Stimulated activated CD8-positive, alpha-beta memory T cell treated with anti-CD3 and anti-CD28 coated beads, Interleukin-7, amount 100 ng/mL, for 24 hours (primary cell): ENCODE results near the gene SAMD14.

ENCODE experiments used
- DNase-seq: peaks from one replicate; pipeline ENCODE4 v3.0.0-alpha.2; 2020; ENCODE audit warnings: low read depth

SAMD14 gene

DNA sequence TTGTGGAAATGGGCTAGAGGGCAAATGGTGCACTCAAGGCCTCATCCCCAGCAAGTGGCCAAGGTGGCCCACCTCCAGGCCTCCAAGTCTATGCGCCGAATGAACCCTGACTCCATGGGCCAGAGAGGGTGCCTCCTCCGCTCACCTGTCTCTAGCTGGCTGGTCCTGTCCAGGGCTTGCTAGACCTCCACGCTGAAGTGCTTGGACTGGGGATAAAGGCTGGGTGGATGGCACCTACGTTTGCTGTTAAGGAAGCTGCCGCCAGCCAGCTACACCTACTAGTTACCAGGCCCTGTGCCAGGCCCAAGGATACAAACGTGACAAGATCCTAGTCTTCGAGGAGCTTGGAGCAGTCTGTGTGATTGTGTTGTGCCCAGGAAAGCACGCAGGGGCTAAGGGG is 35.1 kb upstream of the SAMD14 start:
- DNase-seq = no peak

DNA sequence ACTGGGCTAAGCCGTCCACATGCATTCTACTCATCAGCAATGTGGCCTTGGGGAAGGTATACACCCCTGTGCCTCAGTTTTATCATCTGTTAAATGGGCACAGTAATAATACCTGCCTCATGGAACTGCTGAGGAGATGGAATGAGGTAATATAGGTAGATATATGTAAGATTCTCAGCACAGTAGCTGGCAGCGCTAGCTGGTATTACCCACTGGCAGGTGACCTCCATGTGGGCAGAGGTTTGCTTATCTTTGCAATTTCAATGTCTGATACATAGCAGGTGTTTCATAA is 34.7 kb upstream of the SAMD14 start:
- no peak for DNase-seq

DNA sequence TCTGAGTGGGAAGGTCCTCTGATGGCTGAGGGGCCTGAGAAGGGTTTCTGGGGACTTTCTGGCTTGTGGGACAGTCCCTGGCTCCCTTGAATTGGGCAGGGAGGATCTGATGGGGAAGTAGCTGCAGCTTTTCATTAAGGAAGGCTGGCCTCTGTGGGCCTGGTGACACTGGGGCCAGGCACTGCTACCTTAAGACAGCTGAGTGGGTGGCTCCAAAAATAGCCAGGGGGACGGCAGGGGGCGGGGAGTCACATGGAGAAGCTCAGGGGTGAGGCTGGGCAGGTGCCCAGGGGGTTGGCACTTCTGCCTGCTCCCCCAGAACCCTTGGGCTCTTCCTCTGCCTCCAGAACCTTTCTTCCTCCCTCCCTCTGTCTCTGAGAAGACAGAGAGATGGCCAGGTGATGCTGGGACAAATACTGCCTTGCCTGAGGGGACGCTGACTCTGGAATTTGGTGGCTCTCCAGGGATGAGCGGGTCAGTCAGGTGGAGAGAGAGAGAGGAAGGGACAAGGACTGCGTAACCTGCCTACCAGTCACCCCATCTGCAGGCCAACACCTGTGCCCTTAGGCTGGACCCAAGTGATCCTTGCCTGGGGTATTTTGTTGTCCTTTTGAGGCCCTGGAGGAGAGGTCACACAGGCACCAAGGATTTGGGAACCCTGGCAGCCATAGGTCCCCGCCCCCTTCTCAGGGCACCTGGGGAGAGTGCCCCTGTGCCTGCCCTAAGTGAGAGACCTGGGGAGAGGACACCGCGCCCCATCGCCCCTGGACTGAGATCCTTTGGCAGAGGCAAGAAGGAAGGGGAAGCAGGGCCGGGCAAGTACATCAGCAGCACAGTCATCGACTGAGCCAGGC is 34.1 kb upstream of the SAMD14 start:
- no peak for DNase-seq

DNA sequence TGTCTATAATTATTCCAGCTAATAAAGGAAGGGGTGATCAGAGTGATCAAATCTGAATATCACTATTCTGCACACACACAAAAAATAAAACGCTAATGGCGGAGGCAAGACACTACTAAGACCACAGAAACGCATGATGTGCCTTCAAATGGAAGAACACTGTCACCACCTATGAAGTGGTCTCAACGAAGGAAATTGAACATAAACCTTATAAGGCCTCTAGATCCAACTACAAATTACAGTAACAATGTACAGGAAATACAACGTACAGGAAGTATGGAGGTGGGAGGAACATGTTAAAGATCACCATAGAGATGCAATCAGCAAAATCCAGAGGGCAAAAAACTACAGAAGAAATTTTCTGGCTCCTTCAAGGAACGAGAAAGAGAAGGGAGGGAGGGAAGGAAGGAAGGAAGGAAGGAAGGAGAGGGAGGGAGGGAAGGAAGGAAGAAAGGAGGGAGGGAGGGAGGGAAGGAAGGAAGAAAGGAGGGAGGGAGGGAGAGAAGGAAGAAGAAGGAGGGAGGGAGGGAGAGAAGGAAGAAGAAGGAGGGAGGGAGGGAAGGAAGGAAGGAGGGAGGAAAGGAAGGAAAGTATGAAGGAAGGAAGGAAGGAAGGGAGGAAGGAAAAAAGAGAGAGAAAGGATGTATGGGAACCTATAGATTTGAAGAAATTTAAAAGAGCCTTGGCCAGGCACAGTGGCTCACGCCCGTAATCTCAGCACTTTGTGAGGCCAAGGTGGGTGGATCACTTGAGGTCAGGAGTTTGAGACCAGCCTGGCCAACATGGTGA is 32.7 kb upstream of the SAMD14 start:
- no peak for DNase-seq

DNA sequence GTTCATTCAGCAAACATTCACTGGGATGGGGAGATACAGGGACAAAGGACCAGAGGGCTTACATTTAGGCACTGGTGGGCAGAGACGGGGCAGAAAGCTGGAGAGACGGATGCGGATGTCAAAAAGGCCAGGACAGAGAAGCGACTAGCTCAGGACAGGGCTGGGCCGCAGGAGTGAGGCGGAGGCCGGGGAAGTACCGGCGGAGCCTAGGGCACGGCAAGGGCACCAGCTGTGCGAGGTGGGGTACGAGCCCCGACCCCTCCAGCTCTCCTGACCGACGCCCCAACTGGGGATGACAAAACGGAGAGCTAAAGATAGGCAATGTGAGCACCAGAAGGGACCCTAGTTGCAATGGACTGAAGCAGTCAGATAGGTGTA is 31.9 kb upstream of the SAMD14 start:
- no peak for DNase-seq

DNA sequence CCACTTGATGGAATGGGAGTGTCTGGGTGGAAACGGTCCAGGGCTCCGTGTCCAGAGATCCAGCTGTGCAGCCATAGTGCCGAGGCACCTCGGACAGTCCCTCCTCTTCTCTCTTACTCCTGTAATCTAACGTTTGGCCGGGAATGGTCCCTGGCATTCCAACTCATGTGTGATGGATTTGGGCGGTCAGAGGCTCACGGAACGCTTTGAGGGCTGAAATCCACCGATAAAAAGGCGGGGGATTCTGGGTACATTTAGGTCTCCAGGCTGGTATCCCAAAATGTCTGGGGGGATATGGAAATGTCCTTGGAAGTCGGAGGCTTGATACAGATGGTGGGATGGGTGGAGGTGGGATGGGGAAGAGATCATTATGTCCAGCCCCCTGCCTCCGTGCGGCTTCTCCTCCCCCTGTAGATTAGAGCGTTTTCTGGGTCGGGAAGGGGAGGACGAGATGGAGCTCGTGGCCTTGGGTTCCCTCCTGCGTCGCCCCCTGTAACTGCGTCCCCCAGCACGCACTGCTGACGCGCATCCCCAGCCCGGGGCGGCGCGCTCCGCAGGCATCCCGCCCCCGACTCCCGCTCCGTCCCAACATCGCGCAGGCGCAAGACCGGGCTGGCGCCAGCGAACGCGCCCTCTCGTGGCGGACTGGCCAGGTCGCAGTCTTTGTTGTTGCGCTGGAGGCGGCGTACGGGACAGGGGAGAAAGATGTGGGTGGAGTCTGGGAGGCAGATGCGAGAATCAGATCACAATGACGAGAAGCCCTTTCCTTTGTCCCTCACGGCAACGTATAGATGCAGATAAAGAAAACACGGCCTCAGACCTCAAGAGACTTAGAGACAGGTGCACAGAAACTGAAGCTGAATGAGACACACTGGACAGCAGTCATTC is 31.3 kb upstream of the SAMD14 start:
- DNase-seq = peak; percentile 90

DNA sequence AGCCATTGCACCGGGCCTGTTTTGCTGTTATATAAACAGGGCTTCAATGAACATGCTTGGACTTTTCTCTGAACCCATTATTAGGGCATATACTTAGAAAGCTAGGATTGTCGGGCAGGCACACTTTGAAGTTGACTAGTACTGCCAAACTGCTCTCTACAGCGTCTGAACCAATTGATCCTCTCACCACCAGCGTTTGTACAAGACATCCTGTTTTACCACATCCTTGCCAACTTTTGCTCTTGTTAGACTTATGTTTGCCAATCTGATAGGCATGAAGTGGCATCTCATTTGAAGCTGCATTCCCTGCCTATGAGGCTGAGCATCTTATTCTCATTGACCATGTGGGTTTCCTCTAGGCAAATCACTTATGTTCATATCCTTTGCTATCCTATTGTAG is 27.9 kb upstream of the SAMD14 start:
- DNase-seq = no peak

DNA sequence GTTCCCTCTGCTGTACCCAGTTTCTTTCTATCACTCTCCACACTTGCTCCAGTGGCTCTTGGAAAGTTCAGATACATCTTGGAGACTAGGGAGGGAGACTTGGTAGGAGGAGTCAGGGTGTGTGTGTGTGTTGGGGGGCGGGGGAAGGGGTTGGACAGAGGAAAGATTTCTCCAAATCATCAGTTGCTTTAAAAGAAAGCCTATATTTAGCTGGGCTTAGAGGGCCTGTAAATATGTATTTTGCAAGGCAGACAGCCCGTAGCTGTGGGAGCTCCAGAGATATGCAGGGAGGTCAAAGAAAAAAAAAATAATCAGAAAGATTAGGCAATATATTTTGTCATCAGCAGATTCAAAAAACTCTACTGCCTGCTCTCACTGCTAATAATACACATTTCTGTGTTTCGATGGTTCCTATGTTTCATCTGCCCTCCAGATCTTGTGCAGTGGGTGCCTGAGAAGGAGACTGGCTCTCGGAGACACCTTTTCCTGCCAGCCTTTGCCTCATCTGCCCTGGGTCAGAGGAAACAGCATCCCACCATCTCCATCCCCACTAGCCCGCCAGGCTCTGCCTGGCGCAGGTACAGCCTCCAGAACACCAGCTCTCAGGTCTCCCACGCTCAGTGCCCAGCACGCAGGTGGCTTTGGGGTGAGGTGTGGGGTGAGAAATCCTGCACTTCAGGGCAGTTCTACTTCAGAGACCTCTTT is 25.3 kb upstream of the SAMD14 start:
- no peak for DNase-seq

DNA sequence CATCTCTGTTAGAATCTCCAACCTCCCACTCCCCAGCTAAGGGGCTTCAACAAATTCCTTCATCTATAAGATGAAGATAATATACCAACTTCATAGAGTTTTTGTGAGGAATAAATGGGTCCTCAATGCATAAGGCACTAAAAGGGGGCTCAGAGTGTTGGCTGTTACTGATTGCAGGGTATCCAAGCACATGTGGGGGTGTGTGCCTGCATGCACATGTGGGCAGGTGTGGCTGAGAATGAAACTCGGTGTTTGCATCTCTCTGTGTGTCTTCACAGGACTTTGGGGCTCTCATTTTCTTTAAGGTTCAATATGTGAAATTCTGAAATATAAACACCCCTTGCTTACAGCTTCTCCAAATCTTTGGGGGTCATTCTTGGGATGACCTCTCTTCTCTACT is 24.6 kb upstream of the SAMD14 start:
- DNase-seq = no peak

DNA sequence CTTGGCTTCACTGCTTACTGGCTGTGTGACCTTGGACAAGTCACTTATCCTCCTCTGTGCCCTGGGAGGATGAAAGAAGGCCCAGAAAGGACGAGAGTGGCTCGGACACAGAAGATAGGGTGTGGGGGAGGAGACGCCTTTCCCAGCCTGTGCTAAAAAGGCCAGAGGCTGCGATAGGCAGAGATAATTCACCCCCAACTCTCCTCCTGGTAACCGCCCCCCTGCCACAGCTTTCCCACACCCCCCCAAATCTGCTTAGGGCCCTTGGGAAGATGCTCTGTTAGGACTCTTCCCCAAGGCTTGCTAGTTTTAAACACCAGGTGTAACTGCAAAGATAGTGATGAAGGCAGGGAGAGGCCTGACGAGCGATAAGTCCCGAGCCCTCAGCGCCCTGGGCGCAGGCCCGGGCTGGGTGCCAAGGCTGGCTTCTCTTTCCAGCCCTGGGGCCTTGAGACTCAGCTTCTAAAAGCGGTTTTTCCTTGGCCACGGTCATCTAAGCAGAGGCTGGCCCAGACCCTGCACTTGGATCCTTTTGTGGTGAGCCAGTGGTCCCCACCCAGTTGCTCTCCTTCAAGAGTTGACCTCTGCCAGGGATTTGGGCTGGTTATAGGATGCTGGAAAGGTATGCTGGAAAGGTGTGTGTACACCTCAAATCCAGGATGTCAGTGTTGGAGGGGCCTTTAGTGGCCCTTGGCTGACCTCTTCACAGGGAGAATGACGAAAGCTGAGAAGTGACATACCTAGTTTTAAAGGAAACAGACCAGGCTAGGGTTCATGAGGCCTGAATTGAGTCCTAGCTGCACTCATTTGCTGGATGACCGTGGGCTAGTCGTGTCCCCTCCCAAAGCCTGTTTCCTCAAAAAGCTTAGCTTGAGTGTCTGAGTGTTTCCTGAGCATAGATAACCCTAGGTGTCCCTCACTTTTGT is 24.0 kb upstream of the SAMD14 start:
- DNase-seq = no peak

DNA sequence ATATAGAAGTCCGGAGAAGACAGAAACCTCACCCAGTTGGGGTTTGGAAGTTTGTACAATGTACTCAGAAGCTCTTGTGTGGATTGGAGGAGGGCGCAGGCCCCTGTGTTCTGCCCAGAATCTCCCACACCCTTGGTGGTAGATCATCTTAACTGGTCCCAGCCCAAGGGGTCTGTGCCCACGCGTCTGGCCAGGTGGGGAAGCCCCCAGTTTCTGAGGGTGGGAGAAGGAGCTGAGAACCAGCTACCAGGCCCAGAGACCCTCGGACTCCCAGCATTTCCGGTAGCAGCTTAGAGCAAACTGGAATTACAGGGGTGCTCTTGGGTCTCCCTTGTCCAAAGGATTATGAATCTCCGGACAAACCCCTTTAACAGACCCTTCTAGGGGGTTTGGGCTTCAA is 22.8 kb upstream of the SAMD14 start:
- DNase-seq = no peak

DNA sequence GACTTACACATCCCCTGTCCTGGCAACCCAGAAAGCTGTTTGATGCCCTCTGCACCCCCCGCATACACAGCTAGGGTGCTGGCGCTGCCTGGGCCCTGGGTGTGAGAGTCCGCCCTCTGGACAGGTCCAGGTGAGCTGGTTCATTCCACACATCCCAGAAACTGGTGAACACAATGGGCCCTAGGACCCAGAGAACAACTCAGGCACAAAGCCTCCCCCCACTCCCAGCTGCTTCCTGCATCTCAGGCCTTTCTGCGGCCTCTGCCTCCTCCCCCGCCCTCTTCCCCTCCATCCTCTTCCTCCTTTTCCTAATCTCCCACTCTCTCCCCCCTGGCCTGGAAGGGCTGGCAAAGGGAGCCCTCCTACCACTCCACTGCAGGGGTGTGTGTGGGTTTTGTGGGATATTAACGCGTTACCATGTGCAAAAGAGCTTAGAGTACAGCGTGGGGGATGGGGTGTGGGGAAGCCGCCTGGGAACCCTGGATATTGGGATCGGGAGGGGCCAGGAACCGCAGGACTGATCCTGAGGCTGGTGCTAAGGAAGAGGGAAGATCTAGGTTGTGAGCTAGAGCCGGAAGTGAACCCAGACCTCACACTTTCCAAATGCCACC is 22.1 kb upstream of the SAMD14 start:
- no peak for DNase-seq

DNA sequence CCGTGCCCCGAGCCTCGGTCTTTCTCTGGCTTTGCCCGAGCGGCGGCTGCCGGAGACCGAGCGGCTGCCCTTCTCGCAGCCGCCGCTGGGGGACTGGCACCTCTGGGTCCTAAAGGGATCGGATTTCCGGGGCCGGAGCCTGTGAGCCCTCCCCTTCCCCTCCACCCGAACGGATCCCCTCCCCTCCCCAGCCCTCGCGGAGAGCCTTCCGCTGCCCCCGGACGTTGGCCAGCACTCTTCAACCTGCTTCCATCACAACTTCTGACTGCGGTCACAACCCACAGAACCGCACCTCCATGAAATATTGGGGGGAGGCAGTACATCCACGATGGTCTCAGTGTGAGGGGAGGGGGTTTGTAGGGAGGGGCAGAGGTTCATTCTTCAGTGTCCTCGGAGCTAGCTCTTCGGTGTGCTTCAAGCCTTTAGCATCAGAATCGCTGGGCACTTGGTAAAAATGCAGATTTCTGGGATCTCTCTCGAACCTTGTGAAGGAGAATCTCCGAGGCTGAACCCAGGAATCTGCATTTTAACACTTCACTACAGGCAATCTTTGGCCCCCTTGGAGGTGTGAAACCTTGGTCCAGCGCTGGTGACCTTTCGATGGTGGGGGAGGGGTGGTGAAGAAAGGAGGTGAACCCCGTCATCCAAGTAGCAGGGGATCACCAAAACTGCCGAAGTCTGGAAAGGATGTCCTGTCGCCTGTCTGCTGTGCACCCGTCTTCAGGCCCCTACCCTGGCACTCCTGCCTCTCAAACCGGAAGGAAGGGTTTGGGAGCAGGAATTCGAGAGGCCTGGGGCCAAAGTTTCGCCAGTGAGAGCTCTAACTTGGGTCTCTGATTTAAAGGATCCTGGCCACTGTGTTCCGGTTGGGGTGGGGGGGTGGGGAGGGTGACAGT is 21.3 kb upstream of the SAMD14 start:
- DNase-seq = peak; percentile 69

DNA sequence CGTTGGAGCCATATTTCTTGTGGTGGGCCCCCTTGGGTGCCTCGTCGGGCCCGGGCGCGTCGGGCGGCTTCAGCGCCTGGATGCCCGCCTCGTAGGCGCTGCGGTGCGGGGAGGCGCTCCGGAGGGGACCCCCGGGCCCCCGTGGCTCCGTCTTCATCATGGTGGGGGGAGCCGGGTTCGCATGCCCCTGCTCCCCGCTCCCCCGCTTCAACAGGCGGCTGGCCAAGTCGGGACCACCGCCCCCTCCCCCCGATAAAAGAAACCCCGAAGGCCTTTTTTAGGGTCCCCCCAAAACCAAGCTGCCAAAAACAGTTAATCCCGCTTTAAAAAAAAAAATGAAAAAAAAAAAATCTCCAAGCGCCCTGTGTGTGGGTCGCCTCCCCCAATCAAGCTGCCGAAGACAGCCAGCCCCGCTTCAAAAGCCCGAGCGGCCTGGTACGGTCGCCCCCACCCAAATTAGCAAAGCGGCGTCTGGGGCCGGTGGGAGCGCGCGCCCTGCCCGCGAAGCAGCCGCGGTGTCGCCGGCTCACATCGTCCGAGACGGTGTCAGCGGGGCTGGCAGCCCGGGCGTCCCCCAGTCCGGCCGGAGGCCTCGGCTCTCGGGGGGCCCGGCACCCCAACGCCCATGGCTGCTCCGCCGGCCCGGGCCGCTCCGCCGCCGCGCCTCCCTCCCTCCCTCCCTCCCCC is 20.5 kb upstream of the SAMD14 start, which contains the start of gene PPP1R9B:
TSS of gene PPP1R9B (minus strand) at position 324 of the 687 bp plus-strand sequence. CDS start at position 160, 164 bp downstream.
- DNase-seq = no peak

DNA sequence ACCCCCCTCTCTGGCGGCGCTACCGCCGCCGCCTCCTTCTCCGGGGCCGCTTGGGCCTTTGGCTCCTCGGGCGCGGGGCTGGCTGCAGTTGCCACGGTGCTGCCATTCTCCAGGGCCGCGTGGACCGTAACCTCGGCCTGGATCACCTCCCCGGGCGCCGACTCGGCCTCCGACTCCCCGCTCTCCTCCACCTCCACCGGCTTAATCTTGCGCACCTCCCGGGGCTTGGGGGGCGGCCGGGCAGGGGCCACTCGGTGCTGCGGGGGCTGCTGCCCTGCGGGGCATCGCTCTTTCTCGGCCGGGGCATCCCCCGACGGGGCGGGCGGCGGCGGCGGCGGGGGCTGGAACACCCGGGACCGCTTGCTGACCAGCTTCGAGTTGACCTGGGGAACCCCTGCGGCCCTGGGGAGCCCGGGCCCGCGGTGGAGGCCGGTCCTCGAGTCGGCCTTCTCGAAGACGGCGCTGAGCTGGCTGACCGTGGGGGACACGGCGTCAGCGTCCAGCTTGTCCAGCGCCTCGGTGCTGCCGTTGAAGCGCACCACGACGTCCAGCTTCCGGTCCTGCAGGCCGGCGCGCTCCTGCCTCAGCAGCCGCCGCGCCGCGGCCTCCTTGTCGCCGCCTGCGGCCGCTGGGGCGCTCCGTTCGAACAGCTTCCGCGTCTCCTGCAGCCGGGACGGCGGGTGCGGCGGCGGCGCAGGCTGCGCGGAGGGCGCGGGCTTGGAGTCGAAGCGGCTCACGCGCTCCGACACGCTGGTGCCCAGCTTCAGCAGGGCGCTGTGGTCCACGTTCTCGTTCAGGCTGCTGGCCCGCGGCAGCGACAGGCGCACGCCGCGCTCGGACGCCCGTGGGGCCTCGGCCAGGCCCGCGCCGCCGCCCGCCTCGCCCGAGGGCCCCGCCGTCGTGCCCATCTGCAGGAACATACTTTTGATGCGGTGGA is 19.7 kb upstream of the SAMD14 start:
- DNase-seq = no peak

DNA sequence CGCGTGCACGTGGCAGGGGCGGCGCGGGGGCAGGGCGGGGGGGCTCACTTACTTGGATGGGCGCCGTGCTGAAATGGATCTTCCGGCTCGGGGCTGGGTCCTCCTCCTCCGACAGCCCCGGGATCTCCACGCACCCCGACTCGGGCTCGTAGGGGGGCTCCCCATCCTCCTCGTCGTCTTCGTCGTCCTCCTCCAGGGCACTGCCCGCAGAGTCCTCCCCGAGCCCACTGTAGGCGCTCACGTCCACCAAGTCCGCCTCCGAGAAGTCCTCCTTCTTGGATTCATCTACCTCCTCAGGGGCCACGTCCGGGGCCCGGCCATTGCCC is 19.1 kb upstream of the SAMD14 start:
- DNase-seq = no peak

DNA sequence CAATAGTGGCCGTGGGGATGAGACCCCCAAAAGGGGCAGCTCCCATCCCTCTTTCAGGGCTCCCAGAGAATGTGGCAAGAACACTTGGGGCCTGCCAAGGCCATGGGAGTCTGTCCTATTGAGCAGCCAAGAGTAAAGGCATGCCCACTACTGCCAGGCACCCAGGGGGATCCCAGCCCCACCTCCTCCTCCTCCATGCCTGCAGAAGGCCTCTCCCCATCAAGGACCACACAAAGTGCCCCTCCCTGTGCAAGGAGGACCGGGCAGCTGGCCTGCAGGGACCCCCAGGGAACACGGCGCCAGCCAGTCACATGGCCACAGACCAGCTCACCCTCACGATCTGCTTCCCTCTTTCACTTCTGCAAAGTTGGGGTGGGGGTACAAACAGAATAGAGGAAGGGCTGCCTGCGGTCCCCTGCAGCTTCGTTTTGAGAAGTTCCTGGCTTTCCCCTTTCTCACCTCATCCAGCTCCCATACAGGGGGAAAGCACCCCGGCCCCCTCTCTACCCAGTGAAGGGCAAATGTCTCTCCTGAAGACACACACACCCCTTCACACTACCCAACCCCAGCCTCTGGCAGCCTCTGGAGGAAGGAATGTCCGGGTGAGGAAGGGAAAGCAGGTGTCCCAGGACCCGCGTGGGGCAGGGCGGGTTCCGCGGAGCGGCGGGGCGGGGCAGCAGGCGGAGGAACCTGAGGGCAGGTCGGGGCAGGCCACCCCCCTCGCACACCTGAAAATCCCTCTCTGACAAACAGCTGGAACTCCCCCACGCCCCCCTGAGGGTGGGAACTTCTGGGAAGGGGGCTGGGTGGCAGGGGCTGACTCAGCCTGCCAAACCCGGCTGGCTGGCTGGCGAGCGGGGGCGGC is 18.5 kb upstream of the SAMD14 start:
- peak; percentile 68 for DNase-seq
